Activated naive CD4-positive, alpha-beta T cell treated with anti-CD3 and anti-CD28 coated beads for 36 hours (primary cell): Measurements from ENCODE around the gene ZFYVE21. TPM values are rescaled to one million over a fixed set of nuclear protein-coding genes. Genes with fewer than 3 reads are reported as not detected.

ENCODE experiments used
- CTCF ChIA-PET: fragments of 350-600 bp; sonication (Branson Sonifier 250); formaldehyde crosslinking; loops from one replicate; lab custom pipeline; 2021; ENCODE audit warnings: antibody characterized with exemption; lab: Charles Lee
- DNase-seq: peaks from one replicate; pipeline ENCODE4 v3.0.0-alpha.2; 2020
- H3K27ac Mint-ChIP-seq: one replicate; pipeline ENCODE4 v1.8.0; 2021; ENCODE audit warnings: mild to moderate bottlenecking, mixed read lengths
- H3K27me3 Mint-ChIP-seq: one replicate; pipeline ENCODE4 v1.8.0; 2021; ENCODE audit warnings: low read depth, mixed read lengths
- H3K36me3 Mint-ChIP-seq: one replicate; pipeline ENCODE4 v1.8.0; 2021; ENCODE audit warnings: low read depth, mixed read lengths
- H3K4me1 Mint-ChIP-seq: one replicate; pipeline ENCODE4 v1.8.0; 2021; ENCODE audit warnings: low read depth, mixed read lengths
- H3K4me3 Mint-ChIP-seq: one replicate; pipeline ENCODE4 v1.8.0; 2021; ENCODE audit warnings: mild to moderate bottlenecking, moderate library complexity, mixed read lengths
- H3K9me3 Mint-ChIP-seq: one replicate; pipeline ENCODE4 v1.8.0; 2021; ENCODE audit warnings: mixed read lengths
- intact Hi-C: fragments of 100-400 bp; cut with micrococcal nuclease; formaldehyde crosslinking; loops from one replicate; pipeline ENCODE4 v1.15.1; 2023
- total RNA-seq, 2 experiments: library from RNA; stranded (reverse); gene quantifications; one replicate each; pipeline ENCODE4 v1.2.3, GENCODE V29; 2021

The ZFYVE21 gene
- total RNA-seq, 2 experiments from 2014 or later: 9.1 to 10.4 TPM

- DNase-seq: no peak
- CTCF ChIA-PET: interaction anchor here (0.6 to 1.3 kb wide), 4 partner anchors 8 to 123 kb away, joined by 3 to 4 read pairs (median 4); no protein-coding TSS in a partner anchor
- Mint-ChIP-seq H3K9me3 (no peaks in the 10 kb centered on the region), H3K4me1 (peaks cover under 1% of the 10 kb centered on the region), H3K27me3 (no peaks in the 10 kb centered on the region), H3K27ac (no peak overlapping the region), H3K4me3 (no peak overlapping the region), H3K36me3 (peaks cover 1% of the 10 kb centered on the region)
- intact Hi-C loops: no loop called here
Measured at GRCh38 chr14:103694572-103695026, 21.0 kb upstream of the ZFYVE21 start.

GRCh38 chr14:103695296-103696069, 20.1 kb upstream of the ZFYVE21 start:
- Mint-ChIP-seq H3K4me3 (no peak overlapping the region), H3K4me1 (no peaks in the 10 kb centered on the region), H3K9me3 (no peaks in the 10 kb centered on the region), H3K27ac (no peak overlapping the region), H3K36me3 (peaks cover 1% of the 10 kb centered on the region), H3K27me3 (no peaks in the 10 kb centered on the region)
- CTCF ChIA-PET: interaction anchor here (0.7 to 1.3 kb wide), 3 partner anchors 9 to 124 kb away, joined by 3 to 4 read pairs (median 4); no protein-coding TSS in a partner anchor
- intact Hi-C loops: no loop called here
- DNase-seq: peak; percentile 1

- intact Hi-C loops: no loop called here
- no peak overlapping the region for H3K27ac Mint-ChIP-seq
- peaks cover 1% of the 10 kb centered on the region for H3K36me3 Mint-ChIP-seq
- H3K4me3 Mint-ChIP-seq: no peak overlapping the region
- no peaks in the 10 kb centered on the region for H3K27me3 Mint-ChIP-seq
- CTCF ChIA-PET: interaction anchor here (1.3 kb wide), 1 partner anchor 9 kb away, joined by 4 read pairs; no protein-coding TSS in a partner anchor
- no peaks in the 10 kb centered on the region for H3K9me3 Mint-ChIP-seq
- no peaks in the 10 kb centered on the region for H3K4me1 Mint-ChIP-seq
- peak; percentile 2 for DNase-seq
Measured at GRCh38 chr14:103696070-103696402, 19.6 kb upstream of the ZFYVE21 start.

- intact Hi-C loops: no loop called here
- H3K27me3 Mint-ChIP-seq: no peaks in the 10 kb centered on the region
- no peak overlapping the region for H3K27ac Mint-ChIP-seq
- DNase-seq: no peak
- CTCF ChIA-PET: no interaction called here
- no peak overlapping the region for H3K4me3 Mint-ChIP-seq
- no peaks in the 10 kb centered on the region for H3K4me1 Mint-ChIP-seq
- no peaks in the 10 kb centered on the region for H3K9me3 Mint-ChIP-seq
- peaks cover 3% of the 10 kb centered on the region for H3K36me3 Mint-ChIP-seq
Measured at GRCh38 chr14:103696466-103697071, 19.0 kb upstream of the ZFYVE21 start.

- no peak overlapping the region for H3K27ac Mint-ChIP-seq
- no peak for DNase-seq
- intact Hi-C loops: no loop called here
- H3K4me1 Mint-ChIP-seq: no peaks in the 10 kb centered on the region
- no peak overlapping the region for H3K4me3 Mint-ChIP-seq
- H3K36me3 Mint-ChIP-seq: peaks cover 6% of the 10 kb centered on the region
- no peaks in the 10 kb centered on the region for H3K9me3 Mint-ChIP-seq
- H3K27me3 Mint-ChIP-seq: no peaks in the 10 kb centered on the region
- CTCF ChIA-PET: no interaction called here
Measured at GRCh38 chr14:103697206-103697602, 18.4 kb upstream of the ZFYVE21 start.

GRCh38 chr14:103697603-103698379, 17.8 kb upstream of the ZFYVE21 start:
- no peaks in the 10 kb centered on the region for H3K9me3 Mint-ChIP-seq
- CTCF ChIA-PET: no interaction called here
- no peak overlapping the region for H3K27ac Mint-ChIP-seq
- no peaks in the 10 kb centered on the region for H3K27me3 Mint-ChIP-seq
- no peak overlapping the region for H3K4me3 Mint-ChIP-seq
- DNase-seq: no peak
- intact Hi-C loops: no loop called here
- H3K4me1 Mint-ChIP-seq: no peaks in the 10 kb centered on the region
- peaks cover 8% of the 10 kb centered on the region for H3K36me3 Mint-ChIP-seq

GRCh38 chr14:103698380-103699260, 17.0 kb upstream of the ZFYVE21 start:
- Mint-ChIP-seq H3K36me3 (peaks cover 9% of the 10 kb centered on the region), H3K9me3 (no peaks in the 10 kb centered on the region), H3K27ac (no peak overlapping the region), H3K4me1 (no peaks in the 10 kb centered on the region), H3K4me3 (no peak overlapping the region), H3K27me3 (no peaks in the 10 kb centered on the region)
- DNase-seq: no peak
- intact Hi-C loops: no loop called here
- CTCF ChIA-PET: no interaction called here

- DNase-seq: no peak
- intact Hi-C loops: no loop called here
- no peak overlapping the region for H3K27ac Mint-ChIP-seq
- no peaks in the 10 kb centered on the region for H3K9me3 Mint-ChIP-seq
- H3K27me3 Mint-ChIP-seq: no peaks in the 10 kb centered on the region
- no peak overlapping the region for H3K4me3 Mint-ChIP-seq
- peaks cover 12% of the 10 kb centered on the region for H3K36me3 Mint-ChIP-seq
- CTCF ChIA-PET: interaction anchor here (0.6 kb wide), 1 partner anchor 138 kb away, joined by 3 read pairs; no protein-coding TSS in a partner anchor
- no peaks in the 10 kb centered on the region for H3K4me1 Mint-ChIP-seq
Measured at GRCh38 chr14:103699261-103699661, 16.3 kb upstream of the ZFYVE21 start.

- CTCF ChIA-PET: no interaction called here
- no peak overlapping the region for H3K4me3 Mint-ChIP-seq
- intact Hi-C loops: loop anchor here (10.0 kb wide), 1 partner anchor 1605 kb away; the partner anchor contains the start of gene BRF1
- no peak overlapping the region for H3K27ac Mint-ChIP-seq
- no peaks in the 10 kb centered on the region for H3K9me3 Mint-ChIP-seq
- no peaks in the 10 kb centered on the region for H3K4me1 Mint-ChIP-seq
- no peaks in the 10 kb centered on the region for H3K27me3 Mint-ChIP-seq
- peaks cover 12% of the 10 kb centered on the region for H3K36me3 Mint-ChIP-seq
- DNase-seq: no peak
Measured at GRCh38 chr14:103699901-103700752, 15.5 kb upstream of the ZFYVE21 start.

GRCh38 chr14:103700753-103701490, 14.7 kb upstream of the ZFYVE21 start:
- Mint-ChIP-seq H3K4me3 (no peak overlapping the region), H3K9me3 (no peaks in the 10 kb centered on the region), H3K4me1 (no peaks in the 10 kb centered on the region), H3K27me3 (no peaks in the 10 kb centered on the region), H3K27ac (no peak overlapping the region), H3K36me3 (peaks cover 14% of the 10 kb centered on the region)
- CTCF ChIA-PET: no interaction called here
- intact Hi-C loops: loop anchor here (10.0 kb wide), 1 partner anchor 1604 kb away; the partner anchor contains the start of gene BRF1
- no peak for DNase-seq
